Stimulated activated CD8-positive, alpha-beta memory T cell treated with anti-CD3 and anti-CD28 coated beads, Interleukin-15, amount 100 ng/mL, for 48 hours (primary cell): Measurements from ENCODE around the gene SORBS1.
A peak's percentile ranks its signal among the peaks of the same experiment; 100 is the strongest.

ENCODE experiments used
- DNase-seq, 2 donors: peaks; one replicate each; pipeline ENCODE4 v3.0.0-alpha.2; 2020; ENCODE audit warnings: low read depth in 2 of 2

The SORBS1 gene

GRCh38 chr10:95435548-95436279 is 125.5 kb downstream of the SORBS1 start:
- DNase-seq, result no peak

GRCh38 chr10:95434583-95434982 is 126.6 kb downstream of the SORBS1 start:
- DNase-seq, result no peak

GRCh38 chr10:95431900-95432342 is 129.2 kb downstream of the SORBS1 start:
- no peak for DNase-seq

DNA sequence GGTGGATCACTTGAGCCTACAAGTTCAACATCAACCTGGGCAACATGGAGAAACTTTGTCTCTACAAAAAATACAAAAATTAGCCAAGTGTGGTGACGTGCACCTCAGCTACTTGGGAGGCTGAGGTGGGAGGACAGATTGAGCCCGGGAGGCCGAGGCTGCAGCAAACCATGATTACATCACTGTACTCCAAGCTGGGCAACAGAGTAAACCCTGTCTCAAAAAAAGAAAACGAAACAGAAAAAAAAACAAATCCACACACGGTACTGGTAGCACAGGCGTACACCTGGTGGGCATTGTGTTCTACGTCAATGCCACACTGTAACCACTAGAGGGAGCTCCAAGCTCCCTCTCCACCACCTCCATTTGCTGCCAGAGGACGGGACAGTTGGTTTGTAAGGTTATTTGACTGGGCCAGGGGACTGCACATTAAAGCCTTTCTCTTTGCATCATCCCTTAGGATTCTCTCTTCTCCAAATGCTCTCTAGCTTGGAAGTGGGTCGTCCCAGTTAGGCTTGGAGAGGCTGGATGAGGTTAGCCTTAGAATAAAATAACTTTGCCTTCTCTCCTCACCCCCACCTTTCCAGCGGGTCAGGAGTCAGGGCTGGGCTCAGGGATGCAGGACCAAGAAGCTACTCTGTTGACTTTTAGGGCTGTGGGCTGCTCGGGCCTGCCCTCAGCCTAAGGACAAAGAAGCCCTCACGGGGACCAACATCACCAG is 130.8 kb downstream of the SORBS1 start:
- peak; percentile 7 to 11 for DNase-seq

DNA sequence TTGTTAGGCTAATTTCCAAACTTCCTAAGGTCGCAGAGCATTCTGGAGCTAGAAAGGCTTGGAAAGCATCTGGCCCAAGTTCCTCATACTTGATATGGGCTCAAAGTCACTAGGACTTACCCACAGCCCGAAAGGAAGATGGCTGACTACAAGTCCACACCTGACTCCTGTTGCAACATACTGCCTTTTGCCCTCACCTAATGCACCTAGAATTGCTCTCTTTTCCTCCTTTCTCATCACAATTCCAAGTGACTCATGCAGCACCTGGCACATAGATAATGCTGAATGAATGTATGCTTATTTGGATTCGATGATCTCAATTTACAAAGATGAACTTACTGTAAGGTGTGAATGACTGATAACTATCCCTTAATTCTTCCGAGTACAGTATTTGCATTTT is 131.5 kb downstream of the SORBS1 start:
- no peak for DNase-seq

DNA sequence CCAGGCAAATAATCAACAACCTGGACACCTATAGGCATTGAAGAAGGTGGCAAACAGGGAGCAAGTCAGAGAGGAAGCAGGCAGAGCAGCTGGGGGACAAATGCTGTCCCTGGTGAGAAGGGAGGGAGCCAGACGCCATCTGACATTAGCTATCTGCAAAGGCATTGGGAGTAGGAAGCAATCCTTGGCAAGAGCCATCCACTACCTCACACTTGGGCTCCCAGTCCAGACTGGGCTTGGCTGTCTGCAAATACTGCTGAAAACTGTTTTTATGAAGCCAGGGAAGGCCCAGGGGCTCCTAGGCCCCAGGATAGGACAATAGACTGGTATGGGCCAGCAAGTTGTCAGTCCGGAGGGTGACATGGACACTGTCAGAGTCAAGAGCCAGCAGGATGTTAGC is 132.5 kb downstream of the SORBS1 start:
- DNase-seq, result no peak

DNA sequence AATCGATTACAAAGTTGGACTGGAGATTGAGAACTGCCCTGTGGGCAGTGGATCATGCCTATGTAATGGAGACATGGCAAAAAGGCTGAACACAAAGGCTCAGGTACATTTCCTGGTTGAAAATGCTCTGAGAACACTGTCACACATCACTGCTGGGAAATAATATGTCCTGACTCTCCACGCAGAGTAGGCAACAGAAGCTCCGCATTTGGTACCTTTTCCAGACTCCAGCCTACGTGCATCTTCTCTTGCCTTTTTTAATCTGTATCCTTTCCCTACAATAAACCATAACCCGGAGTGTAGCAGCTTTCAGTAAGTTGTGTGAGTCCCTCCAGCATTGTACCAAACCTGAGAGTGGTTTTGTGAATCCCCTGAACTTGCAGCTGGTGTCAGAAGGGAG is 134.7 kb downstream of the SORBS1 start:
- no peak for DNase-seq

- DNase-seq, result no peak
Measured at GRCh38 chr10:95425592-95426465, 135.3 kb downstream of the SORBS1 start.

DNA sequence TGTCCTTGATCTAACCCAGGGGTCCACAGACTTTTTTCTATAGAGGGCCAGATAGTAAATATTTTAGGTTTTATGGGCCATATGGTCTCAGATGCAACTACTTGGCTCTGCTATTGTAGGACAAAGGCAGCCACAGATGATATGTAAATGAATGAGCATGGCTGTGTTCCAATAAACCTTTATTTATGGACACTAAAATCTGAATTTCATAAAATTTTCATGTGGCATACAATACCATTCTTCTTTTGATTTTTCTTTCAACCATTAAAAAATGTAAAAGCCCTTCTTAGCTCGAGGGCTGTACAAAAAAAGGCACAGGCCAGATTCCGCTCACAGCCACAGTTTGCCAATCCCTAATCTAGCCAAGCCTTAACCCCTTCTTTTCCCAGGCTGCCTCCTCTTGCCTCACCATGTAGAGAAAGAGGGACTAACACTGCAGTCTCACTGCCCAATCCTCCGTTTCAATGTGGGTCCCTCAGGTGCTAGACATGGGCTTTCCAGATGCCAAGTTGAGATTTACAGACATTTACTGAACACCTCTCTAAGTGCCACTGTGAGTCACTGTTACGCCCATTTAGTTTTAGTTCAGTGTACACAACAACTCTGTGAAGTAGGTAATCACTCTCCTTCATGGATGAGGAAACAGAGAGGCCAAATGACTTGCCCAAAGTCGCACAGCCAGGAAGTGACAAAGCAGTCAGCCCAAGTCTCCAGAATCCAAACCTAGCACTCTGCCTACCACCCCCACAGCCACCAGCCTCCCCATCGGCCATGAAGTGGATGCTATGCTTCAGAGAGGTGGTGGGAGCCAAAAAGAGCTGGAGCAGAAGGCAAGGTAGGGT is 137.8 kb downstream of the SORBS1 start:
- DNase-seq, result no peak

- DNase-seq, result no peak
Measured at GRCh38 chr10:95422233-95422632, 138.9 kb downstream of the SORBS1 start.

- no peak for DNase-seq
Measured at GRCh38 chr10:95421782-95422181, 139.4 kb downstream of the SORBS1 start.

- no peak for DNase-seq
Measured at GRCh38 chr10:95419399-95419798, 141.8 kb downstream of the SORBS1 start.

DNA sequence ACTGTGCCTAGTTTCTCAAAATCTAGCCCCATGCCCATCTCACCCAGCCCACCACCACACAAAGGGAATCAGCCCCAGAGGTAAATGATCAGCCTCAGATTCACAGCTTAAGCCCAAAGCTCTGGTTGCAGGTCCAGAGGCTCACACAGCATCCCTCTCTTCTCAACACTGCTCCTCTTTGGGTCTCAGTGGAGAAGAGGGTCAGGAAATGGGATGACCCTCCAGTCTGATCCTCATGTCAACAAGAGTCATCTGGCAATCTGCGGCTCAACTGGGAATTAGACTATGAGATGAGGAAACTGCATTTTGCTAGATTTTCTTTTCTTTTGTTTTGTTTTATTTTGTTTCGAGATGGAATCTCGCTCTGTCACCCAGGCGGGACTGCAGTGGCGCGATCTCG is 144.2 kb downstream of the SORBS1 start:
- DNase-seq, result no peak

GRCh38 chr10:95416270-95416669 is 144.9 kb downstream of the SORBS1 start:
- DNase-seq, result no peak

- no peak for DNase-seq
Measured at GRCh38 chr10:95415621-95416031, 145.5 kb downstream of the SORBS1 start.

DNA sequence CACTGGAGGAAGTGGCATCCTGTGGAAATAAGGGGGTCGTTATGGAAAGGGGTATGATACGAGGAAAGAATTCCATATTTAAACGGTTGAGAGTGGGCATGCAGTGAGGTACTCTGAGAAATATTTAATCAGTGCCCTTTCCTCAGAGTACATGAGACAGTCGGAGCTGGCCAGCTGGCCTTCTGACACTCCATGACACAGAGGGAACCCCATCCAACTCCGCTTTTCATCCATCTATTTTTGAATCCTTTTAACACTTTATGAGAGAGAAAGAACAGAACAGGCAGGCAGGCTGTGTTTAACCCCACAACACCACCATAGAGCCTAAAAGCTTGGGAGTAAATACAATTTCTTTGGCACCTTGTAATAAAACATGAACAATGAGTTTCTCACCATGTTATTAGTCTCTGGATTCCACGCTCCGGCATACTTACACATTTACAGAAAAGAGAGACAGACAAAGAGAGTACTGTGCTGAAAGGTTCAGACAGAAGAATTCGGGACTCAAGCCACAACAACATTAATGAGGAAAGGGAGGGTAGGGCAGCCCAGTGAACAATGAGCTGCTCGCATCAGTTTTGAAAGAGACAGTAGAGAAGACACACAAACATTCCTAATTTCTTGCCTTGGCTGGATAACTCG is 146.2 kb downstream of the SORBS1 start:
- no peak for DNase-seq

DNA sequence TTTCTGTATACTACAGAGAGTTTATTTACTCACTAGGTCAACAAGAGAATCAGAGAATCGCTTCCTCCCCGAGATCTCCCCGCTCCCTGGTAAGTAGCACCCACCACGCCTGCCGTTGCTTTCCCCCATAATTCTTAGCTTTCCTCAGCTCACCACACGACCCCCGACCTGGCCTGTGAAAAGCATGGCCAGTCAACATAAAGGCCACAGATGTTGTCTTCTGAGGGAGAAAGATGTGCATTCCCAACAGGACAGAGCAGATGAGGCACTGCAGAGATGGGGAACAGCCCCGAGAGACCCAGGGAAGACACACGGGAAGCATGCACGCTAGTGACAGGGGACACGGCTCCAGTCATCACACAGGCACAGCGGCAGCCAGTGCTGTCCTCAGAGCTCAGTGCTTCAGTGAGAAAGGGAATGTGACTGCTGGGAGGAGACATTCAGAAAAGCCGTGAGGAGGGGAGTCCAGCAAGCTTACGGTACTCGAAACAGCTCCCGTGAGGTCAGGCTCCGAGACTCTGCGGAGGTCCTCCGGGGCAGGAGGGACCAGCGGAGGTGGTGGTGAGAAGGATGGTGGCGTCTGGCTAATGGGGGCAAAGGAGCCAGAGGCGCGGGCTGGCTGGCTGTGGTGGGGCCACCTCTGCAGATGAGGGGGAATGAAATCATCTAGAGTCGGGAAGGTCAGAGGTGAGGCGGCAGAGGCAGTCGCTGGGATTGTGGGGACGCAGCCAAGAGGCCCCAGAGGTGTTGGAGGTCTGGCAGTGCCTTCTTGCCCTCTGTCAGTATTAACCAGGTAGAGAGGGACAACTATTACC is 146.9 kb downstream of the SORBS1 start:
- no peak for DNase-seq

DNA sequence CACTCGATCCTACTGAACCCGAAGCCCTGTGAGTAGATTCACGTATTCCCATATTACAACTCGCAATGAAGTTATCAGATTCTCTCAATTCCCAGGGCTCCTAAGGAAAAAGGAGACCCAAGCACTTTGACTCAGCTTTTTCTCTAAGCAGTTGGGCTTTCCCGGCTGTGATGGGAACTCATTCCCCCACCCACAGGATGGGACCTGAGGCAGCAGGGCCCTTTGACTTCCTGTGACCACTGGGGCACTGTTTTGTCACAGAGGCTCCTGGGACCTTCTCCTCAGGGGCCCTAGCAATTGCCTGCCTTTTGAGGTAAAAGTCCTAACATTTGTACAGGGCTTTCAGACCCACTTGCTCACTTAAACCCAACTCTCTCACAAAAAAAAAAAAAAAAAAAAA is 147.6 kb downstream of the SORBS1 start:
- no peak for DNase-seq

GRCh38 chr10:95411635-95412034 is 149.5 kb downstream of the SORBS1 start:
- DNase-seq, result no peak
